H1 (cell line): ENCODE results near the gene RAB39B. TPM values are rescaled to one million over a fixed set of nuclear protein-coding genes. Genes with fewer than 3 reads are reported as not detected.
A peak's percentile ranks its signal among the peaks of the same experiment; 100 is the strongest.

ENCODE experiments used
- ASH2L ChIP-seq: fragments of 200-600, 300-600 bp; sonication (generic); IDR thresholded peaks from one replicate; pipeline ENCODE4 v1.7.1; 2017; ENCODE audit warnings: low read length
- BRCA1 ChIP-seq: IDR thresholded peaks from 2 replicates; pipeline ENCODE4 v1.6.1; 2012; ENCODE audit warnings: low read depth, low read length, improper control_type of control experiment
- CBX8 ChIP-seq: fragments of 300-800, 300-1000 bp; sonication (generic); IDR thresholded peaks from 2 replicates; pipeline ENCODE4 v1.7.1; 2016; ENCODE audit warnings: low read depth, low read length, borderline replicate concordance
- CHD1 ChIP-seq: IDR thresholded peaks from 2 replicates; pipeline ENCODE4 v1.6.1; 2012; ENCODE audit warnings: low read depth, low read length, improper control_type of control experiment
- CTCF ChIP-seq, 3 experiments: IDR thresholded peaks; 1 replicate in 2 of 3; 2 replicates in 1 of 3; pipeline versions ENCODE4 v1.5.1 to v1.6.1; 2011; ENCODE audit warnings: low read length in 3 of 3, mild to moderate bottlenecking in 3 of 3, inconsistent platforms in 2 of 3, low read depth in 1 of 3, moderate library complexity in 1 of 3; ENCODE audit not compliant: insufficient read depth in 1 of 3; ENCODE audit errors: control extremely low read depth in 1 of 3
- FOSL1 ChIP-seq: IDR thresholded peaks from 2 replicates; pipeline ENCODE4 v1.6.1; 2011; ENCODE audit warnings: mild to moderate bottlenecking, low read depth, low read length, moderate library complexity; ENCODE audit not compliant: insufficient read depth
- GTF2F1 ChIP-seq: IDR thresholded peaks from 2 replicates; pipeline ENCODE4 v1.6.1; 2012; ENCODE audit warnings: low read depth, low read length, improper control_type of control experiment, borderline replicate concordance
- HDAC6 ChIP-seq: IDR thresholded peaks from one replicate; pipeline ENCODE4 v1.7.1; 2012; ENCODE audit warnings: low read depth, mild to moderate bottlenecking, inconsistent platforms, low read length, moderate library complexity
- KDM4A ChIP-seq: IDR thresholded peaks from one replicate; pipeline ENCODE4 v1.7.1; 2012; ENCODE audit warnings: low read depth, mild to moderate bottlenecking, moderate library complexity, low read length, inconsistent platforms; ENCODE audit not compliant: severe bottlenecking
- MAFK ChIP-seq: IDR thresholded peaks from 2 replicates; pipeline ENCODE4 v1.6.1; 2012; ENCODE audit warnings: low read depth, mild to moderate bottlenecking, improper control_type of control experiment, low read length
- POLR2AphosphoS5 ChIP-seq: IDR thresholded peaks from 2 replicates; pipeline ENCODE4 v1.6.1; 2011; ENCODE audit warnings: low read depth, low read length
- RBBP5 ChIP-seq: IDR thresholded peaks from 2 replicates; pipeline ENCODE4 v1.7.1; 2012; ENCODE audit warnings: low read depth, mild to moderate bottlenecking, inconsistent platforms, low read length, moderate library complexity, borderline replicate concordance
- RFX5 ChIP-seq: IDR thresholded peaks from 2 replicates; pipeline ENCODE4 v1.6.1; 2011; ENCODE audit warnings: low read depth, low read length, improper control_type of control experiment, borderline replicate concordance
- SAP30 ChIP-seq: fragments of 300-600 bp; sonication (generic); IDR thresholded peaks from 2 replicates; pipeline ENCODE4 v1.7.1; 2012; ENCODE audit warnings: low read length, moderate library complexity, mild to moderate bottlenecking, inconsistent platforms; ENCODE audit not compliant: insufficient read depth, insufficient replicate concordance
- SIN3A ChIP-seq, 2 experiments: IDR thresholded peaks in 1 of 2; conservative IDR thresholded peaks in 1 of 2; 2 replicates each; pipeline ENCODE4 v1.6.1; 2011 to 2012; ENCODE audit warnings: low read length in 2 of 2, improper control_type of control experiment in 1 of 2, low read depth in 1 of 2, mild to moderate bottlenecking in 1 of 2
- SIRT6 ChIP-seq: IDR thresholded peaks from one replicate; pipeline ENCODE4 v1.7.1; 2012; ENCODE audit warnings: low read length, inconsistent platforms
- TAF1 ChIP-seq: IDR thresholded peaks from 2 replicates; pipeline ENCODE4 v1.6.1; 2011; ENCODE audit warnings: mild to moderate bottlenecking, low read depth, low read length
- TAF7 ChIP-seq: optimal IDR thresholded peaks from 2 replicates; pipeline ENCODE3; 2011; ENCODE audit warnings: low read depth, mild to moderate bottlenecking, inconsistent platforms, low read length, moderate library complexity, borderline replicate concordance
- TBP ChIP-seq: IDR thresholded peaks from 2 replicates; pipeline ENCODE4 v1.6.1; 2011; ENCODE audit warnings: low read depth, low read length, improper control_type of control experiment
- TEAD4 ChIP-seq: IDR thresholded peaks from 2 replicates; pipeline ENCODE4 v1.6.1; 2012; ENCODE audit warnings: low read depth, low read length, inconsistent platforms, mixed read lengths
- polyA plus RNA-seq, 7 experiments: library from polyadenylated mRNA; depleted of rRNA in 3 of 7; stranded (reverse) in 5 of 7; unstranded in 2 of 7; fragments of >200 nt in 5 of 7; fragments of 200-250 nt in 2 of 7; gene quantifications; 1 replicate in 5 of 7; 2 replicates in 1 of 7; 4 replicates in 1 of 7; pipeline versions ENCODE4 v1.2.1 to v1.2.3, GENCODE V29; 2011 to 2013; ENCODE audit warnings: missing spikeins in 2 of 7, mixed read lengths in 2 of 7
- total RNA-seq: library from RNA; stranded (reverse); fragmentation: NEBNext Ultra II Directional; extraction: Animal tissue kit (Norgen Biotek cat#: 25700); gene quantifications from 2 replicates; pipeline ENCODE4 v1.2.1, GENCODE V29; 2021

The RAB39B gene
- total and polyA plus RNA-seq, 2 of the 8 experiments (the other 6 are each of a cell fraction or from before 2014, with no cell fraction given), result 3.1 to 9.3 TPM

DNA sequence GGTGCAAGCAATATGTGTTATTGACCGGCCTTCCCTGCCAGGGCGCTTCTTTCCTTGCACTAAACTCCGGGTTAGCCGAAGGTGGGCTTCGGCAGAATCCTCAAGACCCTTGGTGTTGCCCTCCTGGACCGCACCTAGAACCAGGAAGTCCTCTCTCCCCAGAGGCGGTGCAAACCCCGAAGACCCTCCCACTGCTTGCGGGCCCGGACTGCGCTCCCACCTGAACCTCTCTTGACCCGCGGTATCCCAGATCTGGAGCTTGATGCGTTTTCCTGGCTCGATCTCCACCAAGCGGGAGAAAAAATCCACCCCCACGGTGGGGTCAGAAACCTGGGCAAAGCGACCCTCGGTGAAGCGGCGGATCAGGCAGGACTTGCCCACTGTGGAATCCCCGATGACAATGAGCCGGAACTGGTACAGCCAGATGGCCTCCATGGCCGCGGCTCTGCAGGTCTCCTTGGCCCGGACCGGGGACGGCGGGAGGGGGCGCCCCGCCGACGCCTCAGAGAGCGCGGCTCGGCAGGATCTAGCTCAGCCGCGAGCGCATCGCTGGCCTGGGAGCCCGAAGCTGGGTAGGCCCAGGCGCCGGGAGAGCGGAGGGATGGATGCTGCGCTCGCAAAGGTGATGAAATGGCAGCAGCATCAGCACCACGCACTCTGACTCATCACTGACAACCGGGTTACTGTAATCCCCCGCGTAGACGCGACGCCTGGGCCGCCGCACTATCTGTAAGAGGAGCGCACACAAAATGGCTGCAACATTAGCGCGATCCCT is at the start of gene RAB39B (continued):
- TF ChIP-seq CTCF (IDR thresholded peaks at IDR 0.05; ENCODE audit: control extremely low read depth in 1 of 3, insufficient read depth in 1 of 3, low read depth in 1 of 3, low read length in 3 of 3) (no peak), TAF1 (peak; percentile 34; the same call in 1 of the 2 replicates), CHD1 (no peak), SAP30 (no peak), POLR2AphosphoS5 (peak; percentile 23; the same call in 1 of the 2 replicates), KDM4A (peak; percentile 79), FOSL1 (no peak), ASH2L (peak; percentile 73), RBBP5 (no peak), SIN3A (conservative IDR thresholded peaks at IDR 0.05 in 1 of 2, IDR thresholded peaks at IDR 0.05 in 1 of 2; ENCODE audit: low read depth in 1 of 2, low read length in 2 of 2) (peak in 1 of 2 experiments; percentile 38; a peak in 1 of 4 replicates), TAF7 (no peak), CBX8 (no peak), MAFK (peak; percentile 95), RFX5 (no peak), TEAD4 (no peak), SIRT6 (no peak), BRCA1 (no peak), HDAC6 (no peak), TBP (no peak; the same call in 1 of the 2 replicates), GTF2F1 (no peak)
